Measurements from ENCODE around the gene NIF3L1. TPM values are rescaled to one million over a fixed set of nuclear protein-coding genes. Genes with fewer than 3 reads are reported as not detected.

Gene NIF3L1
- total and polyA plus RNA-seq, 2 of the 13 experiments (the other 11 are each of a cell fraction or from before 2014, with no cell fraction given): 67.9 to 75.2 TPM

GRCh38 chr2:200888704-200889625 lies at the start of gene NIF3L1, which contains the start of gene PPIL3 (continued):
- TF ChIP-seq ZNF839 (CRISPR knock-in tag; IDR thresholded peaks at IDR 0.05; ENCODE audit: borderline replicate concordance) (peak; percentile 87; the same call in 1 of the 2 replicates), ZNF501 (CRISPR knock-in tag; IDR thresholded peaks at IDR 0.05) (peak; percentile 98), PAX8 (CRISPR knock-in tag; IDR thresholded peaks at IDR 0.05; ENCODE audit: borderline replicate concordance) (no peak), NR2C2 (CRISPR knock-in tag; IDR thresholded peaks at IDR 0.05; ENCODE audit: borderline replicate concordance) (peak; percentile 92), TMF1 (CRISPR knock-in tag; IDR thresholded peaks at IDR 0.05; ENCODE audit: low read depth) (peak; percentile 90; the same call in 1 of the 2 replicates), STAT6 (CRISPR knock-in tag; IDR thresholded peaks at IDR 0.05; ENCODE audit: borderline replicate concordance) (peak; percentile 98), REST (IDR thresholded peaks at IDR 0.05; ENCODE audit: borderline replicate concordance in 1 of 2, low read depth in 1 of 2, low read length in 2 of 2) (peak in 1 of 2 experiments; percentile 80; a peak in 2 of 4 replicates), TSC22D2 (CRISPR knock-in tag; IDR thresholded peaks at IDR 0.05; ENCODE audit: borderline replicate concordance) (0 out of 2 replicates have a peak, but pooled peaks have one; percentile 82), CSRNP1 (CRISPR knock-in tag; IDR thresholded peaks at IDR 0.05) (peak; percentile 94), RBFOX2 (IDR thresholded peaks at IDR 0.05; ENCODE audit: low read depth, low read length) (peak; percentile 1; the same call in 1 of the 2 replicates), ZBTB42 (CRISPR knock-in tag; IDR thresholded peaks at IDR 0.05) (peak; percentile 80; the same call in 1 of the 2 replicates), POLR2AphosphoS2 (IDR thresholded peaks at IDR 0.05; ENCODE audit: low read depth, low read length) (peak; percentile 22; the same call in 1 of the 2 replicates), THYN1 (CRISPR knock-in tag; IDR thresholded peaks at IDR 0.05; ENCODE audit: borderline replicate concordance, low read depth) (no peak), ZSCAN25 (CRISPR knock-in tag; IDR thresholded peaks at IDR 0.05) (peak; percentile 94), HIC2 (CRISPR knock-in tag; IDR thresholded peaks at IDR 0.05; ENCODE audit: low read depth) (no peak), ATM (IDR thresholded peaks at IDR 0.05; ENCODE audit: borderline replicate concordance) (no peak), ZNF780A (CRISPR knock-in tag; IDR thresholded peaks at IDR 0.05) (peak; percentile 89; the same call in 1 of the 2 replicates)
